ENCODE data around the gene RAX2. TPM values are rescaled to one million over a fixed set of nuclear protein-coding genes. Genes with fewer than 3 reads are reported as not detected.

RAX2 gene
- total RNA-seq, 1 donor from 2014 or later = not detected

DNA sequence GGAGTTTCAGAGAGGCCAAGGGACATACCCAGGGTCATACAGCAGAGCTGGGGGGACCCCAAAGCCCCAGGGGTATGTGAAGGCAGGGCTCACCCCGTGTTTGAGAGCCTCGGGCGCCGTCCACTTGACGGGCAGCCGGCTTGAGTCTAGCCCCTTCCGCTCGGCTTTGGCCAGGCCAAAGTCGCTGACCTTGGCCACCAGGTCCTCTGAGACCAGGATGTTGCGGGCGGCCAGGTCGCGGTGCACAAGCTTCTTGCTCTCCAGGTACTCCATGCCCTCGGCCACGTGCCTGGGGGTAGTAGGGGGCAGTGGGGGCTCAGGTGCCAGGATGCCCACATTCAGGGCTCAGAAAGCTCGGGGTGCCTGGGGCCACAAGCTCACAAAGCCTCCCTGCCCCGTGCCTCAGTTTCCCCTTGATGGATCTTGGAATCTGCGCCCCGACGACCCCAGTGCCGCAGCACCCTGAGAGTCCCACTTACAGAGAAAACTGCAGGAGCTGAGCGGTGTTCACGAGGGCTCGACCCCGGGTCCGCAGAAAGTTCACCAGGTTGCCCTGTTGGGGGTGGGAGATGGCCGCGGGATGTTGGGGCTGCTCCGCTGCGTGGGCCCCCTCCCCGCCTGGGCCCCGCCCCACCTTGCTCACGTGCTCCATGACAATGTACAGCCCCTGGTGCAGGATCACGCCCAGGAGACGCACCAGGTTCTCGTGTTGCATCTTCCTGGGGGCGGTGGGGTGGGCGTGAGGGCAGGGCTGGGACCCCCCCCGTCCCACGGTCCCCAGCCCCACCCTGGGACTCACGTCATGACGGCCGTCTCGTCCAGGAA is 7.1 kb upstream of the RAX2 start:
- no peak for DNase-seq (ENCODE audit: low read depth)
- H3K27me3 ChIP-seq (ENCODE audit: control insufficient read depth, insufficient read depth, low read length) = peaks cover 8% of the 10 kb centered on the region
- H3K36me3 ChIP-seq (ENCODE audit: control insufficient read depth, insufficient read depth, low read length) = no peaks in the 10 kb centered on the region
- TF ChIP-seq CTCF (IDR thresholded peaks at IDR 0.05; ENCODE audit: insufficient read depth, low read length, poor library complexity, severe bottlenecking) = no peak
- H3K4me3 ChIP-seq (ENCODE audit: low read depth, low read length) = no peak overlapping the region

DNA sequence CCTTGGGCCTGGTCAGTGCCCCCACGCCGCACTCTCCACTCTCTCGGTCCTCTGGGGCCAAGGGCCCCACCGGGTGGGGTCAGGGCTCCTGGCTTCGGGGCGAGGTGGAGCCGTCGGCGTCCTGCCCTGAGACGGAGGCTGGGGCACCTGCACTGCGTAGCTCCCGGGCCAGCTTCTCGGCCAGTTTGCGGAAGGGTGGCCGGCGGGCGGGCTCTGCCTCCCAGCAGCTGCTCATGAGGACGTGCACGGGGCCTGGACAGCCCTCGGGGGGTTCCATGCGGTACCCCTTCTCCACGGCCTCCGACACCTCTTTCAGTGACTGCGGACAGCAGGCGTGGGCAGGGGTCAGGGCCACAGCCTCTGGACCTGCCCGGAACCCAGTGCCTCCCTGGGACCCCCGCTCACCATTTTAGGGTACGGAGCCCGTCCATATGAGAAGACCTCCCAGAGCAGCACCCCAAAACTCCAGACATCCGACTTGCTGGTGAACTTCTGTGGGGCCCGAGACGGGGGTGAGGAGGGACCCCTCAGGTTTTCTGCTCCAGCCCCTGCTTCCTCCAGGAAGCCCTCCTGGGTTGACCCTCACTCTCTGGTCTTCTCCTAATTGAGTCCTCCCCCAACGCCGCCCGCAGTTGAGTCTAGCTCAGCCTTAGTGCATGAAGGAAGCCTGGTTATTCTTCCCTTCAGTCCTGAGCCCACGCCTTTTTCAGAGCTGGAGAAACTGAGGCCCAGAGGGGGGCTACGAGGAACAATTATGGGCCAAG is 6.3 kb upstream of the RAX2 start:
- no peaks in the 10 kb centered on the region for H3K36me3 ChIP-seq (ENCODE audit: control insufficient read depth, insufficient read depth, low read length)
- DNase-seq (ENCODE audit: low read depth) = no peak
- peaks cover 4% of the 10 kb centered on the region for H3K27me3 ChIP-seq (ENCODE audit: control insufficient read depth, insufficient read depth, low read length)
- no peak for TF ChIP-seq CTCF (IDR thresholded peaks at IDR 0.05; ENCODE audit: insufficient read depth, low read length, poor library complexity, severe bottlenecking)
- H3K4me3 ChIP-seq (ENCODE audit: low read depth, low read length) = no peak overlapping the region

- Histone ChIP-seq H3K36me3 (ENCODE audit: control insufficient read depth, insufficient read depth, low read length) (no peaks in the 10 kb centered on the region), H3K27me3 (ENCODE audit: control insufficient read depth, insufficient read depth, low read length) (peaks cover 10% of the 10 kb centered on the region), H3K4me3 (ENCODE audit: low read depth, low read length) (no peak overlapping the region)
- DNase-seq (ENCODE audit: low read depth) = no peak
- TF ChIP-seq CTCF (IDR thresholded peaks at IDR 0.05; ENCODE audit: insufficient read depth, low read length, poor library complexity, severe bottlenecking) = no peak
These were observed 4.5 kb upstream of the RAX2 start for GRCh38 chr19:3776479-3777040.

GRCh38 chr19:3775831-3776230 is 3.8 kb upstream of the RAX2 start:
- Histone ChIP-seq H3K27me3 (ENCODE audit: control insufficient read depth, insufficient read depth, low read length) (peaks cover 14% of the 10 kb centered on the region), H3K36me3 (ENCODE audit: control insufficient read depth, insufficient read depth, low read length) (no peaks in the 10 kb centered on the region), H3K4me3 (ENCODE audit: low read depth, low read length) (no peak overlapping the region)
- DNase-seq (ENCODE audit: low read depth) = no peak
- no peak for TF ChIP-seq CTCF (IDR thresholded peaks at IDR 0.05; ENCODE audit: insufficient read depth, low read length, poor library complexity, severe bottlenecking)

DNA sequence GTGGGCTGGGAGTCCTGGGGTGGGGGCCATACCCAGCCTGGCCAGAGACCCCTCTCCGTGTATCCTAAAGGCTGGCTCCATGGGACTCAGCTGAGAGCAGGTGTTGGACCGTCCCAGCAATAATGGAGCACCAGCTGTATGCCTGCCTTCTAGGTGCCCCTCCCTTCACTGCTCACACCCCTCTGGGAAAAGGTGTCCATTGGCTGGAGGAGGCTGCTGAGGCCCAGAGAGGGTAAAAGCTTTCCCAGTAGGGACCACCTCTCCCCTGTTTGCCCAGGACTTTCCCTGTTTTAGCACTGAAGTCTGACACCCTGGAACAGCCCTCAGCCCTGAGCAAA is 3.3 kb upstream of the RAX2 start:
- Histone ChIP-seq H3K36me3 (ENCODE audit: control insufficient read depth, insufficient read depth, low read length) (no peaks in the 10 kb centered on the region), H3K27me3 (ENCODE audit: control insufficient read depth, insufficient read depth, low read length) (peaks cover 18% of the 10 kb centered on the region), H3K4me3 (ENCODE audit: low read depth, low read length) (no peak overlapping the region)
- DNase-seq (ENCODE audit: low read depth) = no peak
- TF ChIP-seq CTCF (IDR thresholded peaks at IDR 0.05; ENCODE audit: insufficient read depth, low read length, poor library complexity, severe bottlenecking) = no peak
